SK-N-SH (cell line): ENCODE results near the gene TEX35. TPM values are rescaled to one million over a fixed set of nuclear protein-coding genes. Genes with fewer than 3 reads are reported as not detected.

Experiments
- CTCF ChIA-PET: fragments of 300-600, 350-600 bp; formaldehyde crosslinking; extraction: SDS; loops from one replicate; lab custom pipeline; 2021; lab: Yijun Ruan, JAX
- POLR2A ChIA-PET: fragments of 350-600 bp; sonication (Branson Sonifier 250); formaldehyde crosslinking; extraction: SDS; loops from one replicate; lab custom pipeline; 2020; ENCODE audit warnings: antibody characterized with exemption, inconsistent platforms; lab: Yijun Ruan, JAX
- DNase-seq: peaks from one replicate; pipeline ENCODE4 v3.0.0; 2012
- H2AFZ ChIP-seq: fragments of 200-600 bp; sonication (generic); 2 replicates; pipeline ENCODE4 v1.8.1; 2016; ENCODE audit warnings: antibody characterized with exemption, mild to moderate bottlenecking, low read depth
- H3F3A ChIP-seq: fragments of 200-600 bp; sonication (generic); replicated peaks from 2 replicates; pipeline ENCODE3; 2016; ENCODE audit warnings: antibody characterized with exemption, mild to moderate bottlenecking; ENCODE audit not compliant: insufficient read depth
- H3K27ac ChIP-seq, 2 experiments: fragments of 200-500 bp in 1 of 2; fragments of 200-600 bp in 1 of 2; sonication (Bioruptor generic) in 1 of 2; sonication (generic), shearing (Covaris generic) in 1 of 2; 2 replicates each; pipeline versions ENCODE4 v1.5.1 to v1.6.1; 2014 to 2016; ENCODE audit warnings: low read depth in 2 of 2, inconsistent platforms in 1 of 2, low read length in 1 of 2, mild to moderate bottlenecking in 1 of 2, mixed read lengths in 1 of 2
- H3K27me3 ChIP-seq: fragments of 200-600 bp; sonication (generic), shearing (Covaris generic); 2 replicates; pipeline ENCODE4 v1.6.1; 2016; ENCODE audit warnings: mixed run types; ENCODE audit not compliant: insufficient read depth
- H3K36me3 ChIP-seq, 2 experiments: fragments of 200-500 bp in 1 of 2; fragments of 200-600 bp in 1 of 2; sonication (Bioruptor generic) in 1 of 2; sonication (generic) in 1 of 2; replicated peaks in 1 of 2; 2 replicates each; pipeline versions ENCODE3 to v1.5.1; 2014 to 2016; ENCODE audit warnings: low read length in 1 of 2, mild to moderate bottlenecking in 1 of 2; ENCODE audit not compliant: insufficient read depth in 2 of 2, control insufficient read depth in 1 of 2
- H3K4me1 ChIP-seq, 2 experiments: fragments of 200-500 bp in 1 of 2; fragments of 200-600 bp in 1 of 2; sonication (Bioruptor generic) in 1 of 2; sonication (generic), shearing (Covaris generic) in 1 of 2; 2 replicates each; pipeline versions ENCODE4 v1.5.1 to v1.6.1; 2014 to 2016; ENCODE audit warnings: low read depth in 1 of 2, low read length in 1 of 2, mixed run types in 1 of 2; ENCODE audit not compliant: insufficient read depth in 2 of 2, control insufficient read depth in 1 of 2
- H3K4me2 ChIP-seq: fragments of 200-600 bp; sonication (generic), shearing (Covaris generic); 2 replicates; pipeline ENCODE4 v1.6.1; 2017; ENCODE audit warnings: mixed run types
- H3K4me3 ChIP-seq, 2 experiments: fragments of 200-500 bp in 1 of 2; fragments of 200-600 bp in 1 of 2; sonication (Bioruptor generic) in 1 of 2; sonication (generic), shearing (Covaris generic) in 1 of 2; 2 replicates each; pipeline versions ENCODE4 v1.5.1 to v1.8.1; 2014 to 2016; ENCODE audit warnings: low read depth in 2 of 2, inconsistent platforms in 1 of 2, low read length in 1 of 2, mild to moderate bottlenecking in 1 of 2, mixed read lengths in 1 of 2, moderate library complexity in 1 of 2
- H3K79me2 ChIP-seq: fragments of 200-600 bp; sonication (generic); 2 replicates; pipeline ENCODE4 v1.8.1; 2017; ENCODE audit warnings: mild to moderate bottlenecking; ENCODE audit not compliant: insufficient read depth
- H3K9ac ChIP-seq: fragments of 200-600 bp; sonication (generic); 2 replicates; pipeline ENCODE4 v1.6.1; 2017; ENCODE audit warnings: mixed run types
- H3K9me2 ChIP-seq: fragments of 200-600 bp; sonication (generic); 2 replicates; pipeline ENCODE4 v1.6.1; 2017; ENCODE audit warnings: mixed run types
- H3K9me3 ChIP-seq: fragments of 200-600 bp; sonication (generic); 2 replicates; pipeline ENCODE4 v1.6.1; 2017; ENCODE audit warnings: mixed run types, mild to moderate bottlenecking, moderate library complexity
- H4K20me1 ChIP-seq: fragments of 200-600 bp; sonication (generic); 2 replicates; pipeline ENCODE4 v1.6.1; 2017; ENCODE audit warnings: mild to moderate bottlenecking, mixed run types; ENCODE audit not compliant: insufficient read depth
- CHD2 ChIP-seq: fragments of 150-350 bp; IDR thresholded peaks from 2 replicates; pipeline ENCODE4 v1.6.1; 2018; ENCODE audit warnings: low read length; ENCODE audit not compliant: partially characterized antibody
- ELF1 ChIP-seq: IDR thresholded peaks from 2 replicates; pipeline ENCODE4 v1.4.0; 2012
- EZH2phosphoT487 ChIP-seq: fragments of 200-600 bp; sonication (generic); IDR thresholded peaks from 2 replicates; pipeline ENCODE4 v1.6.1; 2017; ENCODE audit warnings: low read depth, mixed run types, mild to moderate bottlenecking, antibody characterized with exemption, moderate library complexity, borderline replicate concordance
- FOXJ3 ChIP-seq: sonication (generic); formaldehyde crosslinking; IDR thresholded peaks from 2 replicates; pipeline ENCODE4 v1.5.1; 2020; ENCODE audit warnings: mild to moderate bottlenecking, missing genetic modification reagents
- GABPA ChIP-seq: IDR thresholded peaks from 2 replicates; pipeline ENCODE4 v1.4.0; 2012; ENCODE audit warnings: low read depth, mild to moderate bottlenecking
- MEF2A ChIP-seq: IDR thresholded peaks from 2 replicates; pipeline ENCODE4 v1.4.0; 2012; ENCODE audit warnings: low read depth, borderline replicate concordance
- MXI1 ChIP-seq: IDR thresholded peaks from 2 replicates; pipeline ENCODE4 v1.6.1; 2012; ENCODE audit warnings: mild to moderate bottlenecking, low read depth, low read length, improper control_type of control experiment
- NFIC ChIP-seq: IDR thresholded peaks from 2 replicates; pipeline ENCODE4 v1.4.0; 2012; ENCODE audit warnings: borderline replicate concordance
- NRF1 ChIP-seq: IDR thresholded peaks from 2 replicates; pipeline ENCODE4 v1.6.1; 2012; ENCODE audit warnings: low read depth, mild to moderate bottlenecking, low read length
- RCOR1 ChIP-seq: fragments of 150-350 bp; IDR thresholded peaks from 2 replicates; pipeline ENCODE4 v1.6.1; 2017; ENCODE audit warnings: antibody characterized with exemption, low read length
- REST ChIP-seq: IDR thresholded peaks from 2 replicates; pipeline ENCODE4 v1.6.1; 2012; ENCODE audit warnings: mild to moderate bottlenecking, low read depth, low read length, moderate library complexity
- RFX5 ChIP-seq: IDR thresholded peaks from 2 replicates; pipeline ENCODE4 v1.6.1; 2012; ENCODE audit warnings: mild to moderate bottlenecking, improper control_type of control experiment, low read length
- SIN3A ChIP-seq: IDR thresholded peaks from 2 replicates; pipeline ENCODE4 v1.6.1; 2012; ENCODE audit warnings: low read depth, mild to moderate bottlenecking, low read length, moderate library complexity, borderline replicate concordance
- WGBS: methylation state at CpG from one replicate; pipeline ENCODE4 v1.1.6; 2017; ENCODE audit warnings: low lambda C conversion rate; 5-methylcytosine and 5-hydroxymethylcytosine counted together
- polyA plus RNA-seq, 3 experiments: library from polyadenylated mRNA; depleted of rRNA; stranded (reverse); fragments of >200 nt; gene quantifications; 2 replicates each; pipeline ENCODE4 v1.2.3, GENCODE V29; 2012
- TF ChIP-seq, protein P1 (sequence below): IDR thresholded peaks from 2 replicates; pipeline ENCODE4 v1.4.0; 2012; ENCODE audit warnings: low read depth, borderline replicate concordance
- TF ChIP-seq, protein P2 (sequence below): fragments of 200-600 bp; sonication (generic); IDR thresholded peaks from 2 replicates; pipeline ENCODE4 v1.6.1; 2017; ENCODE audit warnings: antibody characterized with exemption, mild to moderate bottlenecking, moderate library complexity
- TF ChIP-seq, protein P3 (sequence below): IDR thresholded peaks from 2 replicates; pipeline ENCODE4; 2012
- TF ChIP-seq, protein P4 (sequence below): IDR thresholded peaks from 2 replicates; pipeline ENCODE4 v1.4.0; 2012; ENCODE audit warnings: low read depth

The TEX35 gene
- polyA plus RNA-seq, 1 of the 3 experiments (the other 2 are of a cell fraction) = 0.03 TPM

- Histone ChIP-seq H3K79me2 (no peaks in the 10 kb centered on the region), H3K4me2 (no peak overlapping the region), H2AFZ (no peak overlapping the region), H3K27ac (no peak overlapping the region), H3K36me3 (no peaks in the 10 kb centered on the region)
- DNase-seq = no peak
- CTCF ChIA-PET = interaction anchor here (1.0 to 4.1 kb wide), 3 partner anchors 14 to 178 kb away, joined by 3 to 21 read pairs (median 3); no protein-coding TSS in a partner anchor
- TF ChIP-seq EZH2phosphoT487 = no peak
- no peak for TF ChIP-seq REST
- TF ChIP-seq GABPA = no peak
- TF ChIP-seq, protein P1, sequence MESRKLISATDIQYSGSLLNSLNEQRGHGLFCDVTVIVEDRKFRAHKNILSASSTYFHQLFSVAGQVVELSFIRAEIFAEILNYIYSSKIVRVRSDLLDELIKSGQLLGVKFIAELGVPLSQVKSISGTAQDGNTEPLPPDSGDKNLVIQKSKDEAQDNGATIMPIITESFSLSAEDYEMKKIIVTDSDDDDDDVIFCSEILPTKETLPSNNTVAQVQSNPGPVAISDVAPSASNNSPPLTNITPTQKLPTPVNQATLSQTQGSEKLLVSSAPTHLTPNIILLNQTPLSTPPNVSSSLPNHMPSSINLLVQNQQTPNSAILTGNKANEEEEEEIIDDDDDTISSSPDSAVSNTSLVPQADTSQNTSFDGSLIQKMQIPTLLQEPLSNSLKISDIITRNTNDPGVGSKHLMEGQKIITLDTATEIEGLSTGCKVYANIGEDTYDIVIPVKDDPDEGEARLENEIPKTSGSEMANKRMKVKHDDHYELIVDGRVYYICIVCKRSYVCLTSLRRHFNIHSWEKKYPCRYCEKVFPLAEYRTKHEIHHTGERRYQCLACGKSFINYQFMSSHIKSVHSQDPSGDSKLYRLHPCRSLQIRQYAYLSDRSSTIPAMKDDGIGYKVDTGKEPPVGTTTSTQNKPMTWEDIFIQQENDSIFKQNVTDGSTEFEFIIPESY = no peak
- no peak for TF ChIP-seq MEF2A
- no peak for TF ChIP-seq FOXJ3 (CRISPR knock-in tag)
- TF ChIP-seq SIN3A = no peak
- TF ChIP-seq RCOR1 = no peak
- no peak for TF ChIP-seq NRF1
- TF ChIP-seq, protein P2, sequence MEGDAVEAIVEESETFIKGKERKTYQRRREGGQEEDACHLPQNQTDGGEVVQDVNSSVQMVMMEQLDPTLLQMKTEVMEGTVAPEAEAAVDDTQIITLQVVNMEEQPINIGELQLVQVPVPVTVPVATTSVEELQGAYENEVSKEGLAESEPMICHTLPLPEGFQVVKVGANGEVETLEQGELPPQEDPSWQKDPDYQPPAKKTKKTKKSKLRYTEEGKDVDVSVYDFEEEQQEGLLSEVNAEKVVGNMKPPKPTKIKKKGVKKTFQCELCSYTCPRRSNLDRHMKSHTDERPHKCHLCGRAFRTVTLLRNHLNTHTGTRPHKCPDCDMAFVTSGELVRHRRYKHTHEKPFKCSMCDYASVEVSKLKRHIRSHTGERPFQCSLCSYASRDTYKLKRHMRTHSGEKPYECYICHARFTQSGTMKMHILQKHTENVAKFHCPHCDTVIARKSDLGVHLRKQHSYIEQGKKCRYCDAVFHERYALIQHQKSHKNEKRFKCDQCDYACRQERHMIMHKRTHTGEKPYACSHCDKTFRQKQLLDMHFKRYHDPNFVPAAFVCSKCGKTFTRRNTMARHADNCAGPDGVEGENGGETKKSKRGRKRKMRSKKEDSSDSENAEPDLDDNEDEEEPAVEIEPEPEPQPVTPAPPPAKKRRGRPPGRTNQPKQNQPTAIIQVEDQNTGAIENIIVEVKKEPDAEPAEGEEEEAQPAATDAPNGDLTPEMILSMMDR = no peak
- no peak for TF ChIP-seq MXI1
- TF ChIP-seq NFIC = no peak
- TF ChIP-seq, protein P3, sequence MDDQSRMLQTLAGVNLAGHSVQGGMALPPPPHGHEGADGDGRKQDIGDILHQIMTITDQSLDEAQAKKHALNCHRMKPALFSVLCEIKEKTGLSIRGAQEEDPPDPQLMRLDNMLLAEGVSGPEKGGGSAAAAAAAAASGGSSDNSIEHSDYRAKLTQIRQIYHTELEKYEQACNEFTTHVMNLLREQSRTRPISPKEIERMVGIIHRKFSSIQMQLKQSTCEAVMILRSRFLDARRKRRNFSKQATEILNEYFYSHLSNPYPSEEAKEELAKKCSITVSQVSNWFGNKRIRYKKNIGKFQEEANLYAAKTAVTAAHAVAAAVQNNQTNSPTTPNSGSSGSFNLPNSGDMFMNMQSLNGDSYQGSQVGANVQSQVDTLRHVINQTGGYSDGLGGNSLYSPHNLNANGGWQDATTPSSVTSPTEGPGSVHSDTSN = no peak
- no peak for TF ChIP-seq RFX5
- TF ChIP-seq, protein P4, sequence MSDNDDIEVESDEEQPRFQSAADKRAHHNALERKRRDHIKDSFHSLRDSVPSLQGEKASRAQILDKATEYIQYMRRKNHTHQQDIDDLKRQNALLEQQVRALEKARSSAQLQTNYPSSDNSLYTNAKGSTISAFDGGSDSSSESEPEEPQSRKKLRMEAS = no peak
- no peak for TF ChIP-seq CHD2
- no peak for TF ChIP-seq ELF1
- TF ChIP-seq, all 33 proteins: peak for 0
- Histone ChIP-seq H3F3A (no peaks in the 10 kb centered on the region), H3K4me1 (peaks cover 0 to 4% of the 10 kb centered on the region in 2 experiments; a peak in 1 of 4 replicates), H3K4me3 (no peak overlapping the region), H4K20me1 (no peaks in the 10 kb centered on the region), H3K9me3 (no peaks in the 10 kb centered on the region), H3K9me2 (no peaks in the 10 kb centered on the region), H3K9ac (no peak overlapping the region), H3K27me3 (no peaks in the 10 kb centered on the region)
- POLR2A ChIA-PET = no interaction called here
- 88% methylated on average over 8 of the region's 20 CpGs for WGBS
These were observed 25.8 kb upstream of the TEX35 start for GRCh38 chr1:178487070-178487615.
